ENCODE measurements around the gene RAB11FIP3.

The RAB11FIP3 gene

DNA sequence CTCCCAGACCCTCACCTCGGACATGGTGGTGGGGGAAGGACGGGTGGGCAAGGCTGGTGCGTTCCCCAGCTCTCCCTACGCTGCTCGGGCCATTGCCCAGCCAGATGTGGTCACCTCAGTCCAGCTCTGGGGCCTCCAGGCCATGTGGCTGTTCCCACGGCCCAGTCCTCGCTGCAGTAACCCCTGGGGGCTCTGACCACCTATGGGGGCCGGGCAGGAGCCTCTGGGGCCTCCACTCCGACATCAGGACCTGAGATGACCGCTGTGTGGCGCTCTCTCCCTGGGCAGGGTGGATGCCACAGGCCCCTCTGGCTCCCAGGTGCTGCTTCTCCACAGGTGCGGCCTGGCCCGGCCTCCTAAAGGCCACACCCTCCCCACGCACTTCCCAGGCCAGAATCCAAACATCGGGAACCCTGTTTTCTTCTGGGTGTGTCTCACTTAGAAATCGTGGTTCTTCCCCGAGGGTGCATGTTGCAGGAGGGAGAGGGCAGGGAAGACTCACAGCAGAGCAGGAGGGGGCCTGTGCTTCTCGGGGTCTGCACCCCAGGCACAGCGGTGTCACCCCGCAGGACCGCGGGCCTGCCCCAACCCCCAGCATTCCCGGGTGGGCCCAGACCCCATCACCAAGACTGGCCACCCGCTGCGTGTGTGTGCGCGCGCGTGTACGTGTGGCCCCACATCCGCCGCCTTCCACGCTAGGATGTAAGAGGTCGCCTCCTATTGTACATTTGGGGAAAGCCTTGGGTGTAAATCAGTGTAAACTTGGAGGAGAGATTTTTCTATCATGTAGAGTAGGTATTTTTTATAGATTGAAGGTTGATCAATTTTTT lies 96.1 kb downstream of the RAB11FIP3 start:
- Histone ChIP-seq H3K36me3 (ENCODE audit: insufficient read depth, low read length) (0 out of 2 replicates have a peak, but pooled peaks cover 4% of the 10 kb centered on the region), H3K4me1 (ENCODE audit: control insufficient read depth, insufficient read depth, low read length, unreplicated experiment) (peaks cover 23% of the 10 kb centered on the region), H3K79me2 (ENCODE audit: control insufficient read depth, insufficient read depth, low read length, unreplicated experiment) (peaks cover 17% of the 10 kb centered on the region), H3K27me3 (ENCODE audit: insufficient read depth, low read length) (no peaks in the 10 kb centered on the region), H3K27ac (ENCODE audit: low read depth, low read length) (no peak overlapping the region), H2AFZ (ENCODE audit: low read length, unreplicated experiment) (no peak overlapping the region), H3K4me3 (ENCODE audit: low read depth, low read length) (no peak overlapping the region)

DNA sequence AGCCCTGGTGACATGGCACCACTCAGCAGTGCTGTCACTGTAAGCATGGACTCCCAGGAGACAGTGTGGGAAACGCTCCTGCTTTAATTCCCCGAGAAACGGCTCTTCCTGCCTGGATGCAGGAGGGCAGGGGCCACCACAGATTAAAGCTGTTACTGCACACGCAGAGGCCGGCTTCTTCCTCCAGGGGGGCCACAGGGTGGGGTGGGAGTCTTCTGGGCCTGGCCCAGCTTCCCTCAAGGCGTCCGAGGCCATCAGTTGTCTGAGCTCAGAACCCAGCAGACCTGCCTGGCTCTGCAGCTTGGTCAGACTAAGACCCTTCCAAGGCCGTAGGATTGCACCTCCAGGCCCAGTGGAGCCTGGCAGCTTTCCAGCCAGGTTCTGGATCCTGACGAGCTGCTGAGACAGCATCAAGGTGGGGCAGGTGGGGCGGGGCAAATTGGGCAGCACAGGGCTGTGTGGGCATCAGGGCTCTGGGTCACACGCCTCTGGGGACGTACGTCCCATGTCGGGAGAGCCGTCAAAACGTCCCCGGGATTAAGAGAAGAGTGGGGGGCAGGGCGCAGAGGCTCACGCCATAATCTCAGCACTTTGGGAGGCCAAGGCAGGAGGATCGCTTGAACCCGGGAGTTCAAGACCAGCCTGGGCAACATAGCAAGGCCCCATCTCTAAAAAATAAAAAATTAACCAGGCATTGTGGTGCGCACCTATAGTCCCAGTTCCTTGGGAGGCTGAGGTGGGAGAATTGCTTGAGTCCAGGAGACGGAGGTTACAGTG lies 97.1 kb downstream of the RAB11FIP3 start:
- Histone ChIP-seq H3K36me3 (ENCODE audit: insufficient read depth, low read length) (0 out of 2 replicates have a peak, but pooled peaks cover 4% of the 10 kb centered on the region), H3K27me3 (ENCODE audit: insufficient read depth, low read length) (no peaks in the 10 kb centered on the region), H3K4me1 (ENCODE audit: control insufficient read depth, insufficient read depth, low read length, unreplicated experiment) (peaks cover 23% of the 10 kb centered on the region), H2AFZ (ENCODE audit: low read length, unreplicated experiment) (no peak overlapping the region), H3K4me3 (ENCODE audit: low read depth, low read length) (no peak overlapping the region), H3K27ac (ENCODE audit: low read depth, low read length) (no peak overlapping the region), H3K79me2 (ENCODE audit: control insufficient read depth, insufficient read depth, low read length, unreplicated experiment) (peaks cover 20% of the 10 kb centered on the region)

DNA sequence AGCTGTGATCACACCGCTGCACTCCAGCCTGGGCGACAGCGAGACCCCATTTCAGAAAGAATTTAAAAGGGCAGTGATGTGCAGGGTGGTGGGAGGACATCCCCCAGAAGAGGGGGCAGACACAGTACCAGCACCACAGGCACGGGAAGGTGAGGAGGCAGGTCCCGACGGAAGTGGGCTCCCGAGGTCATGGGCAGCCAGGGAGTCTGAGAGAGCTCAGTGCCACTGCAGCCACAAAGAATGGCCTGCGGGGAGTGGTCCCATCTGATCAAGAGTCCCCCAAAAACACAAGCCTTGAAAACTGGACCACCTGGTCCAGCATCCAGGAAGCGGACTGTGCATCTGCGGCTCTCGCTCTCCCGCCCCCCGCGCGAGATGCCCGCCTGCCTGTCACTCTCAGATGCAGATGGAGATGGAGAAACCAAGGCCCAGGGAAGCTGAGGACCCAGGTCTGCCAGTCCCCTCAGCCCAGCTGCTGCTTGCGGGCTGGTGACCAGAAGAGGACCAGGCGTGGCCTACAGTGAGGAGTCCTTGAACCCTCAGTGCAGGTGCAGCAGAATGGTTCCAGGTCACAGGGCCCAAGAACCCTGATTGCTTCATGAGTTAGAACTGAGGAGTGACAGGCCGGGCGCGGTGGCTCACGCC lies 97.8 kb downstream of the RAB11FIP3 start:
- Histone ChIP-seq H3K4me3 (ENCODE audit: low read depth, low read length) (no peak overlapping the region), H3K4me1 (ENCODE audit: control insufficient read depth, insufficient read depth, low read length, unreplicated experiment) (peaks cover 23% of the 10 kb centered on the region), H3K27ac (ENCODE audit: low read depth, low read length) (no peak overlapping the region), H3K36me3 (ENCODE audit: insufficient read depth, low read length) (0 out of 2 replicates have a peak, but pooled peaks cover 4% of the 10 kb centered on the region), H2AFZ (ENCODE audit: low read length, unreplicated experiment) (no peak overlapping the region), H3K27me3 (ENCODE audit: insufficient read depth, low read length) (no peaks in the 10 kb centered on the region), H3K79me2 (ENCODE audit: control insufficient read depth, insufficient read depth, low read length, unreplicated experiment) (peaks cover 21% of the 10 kb centered on the region)

DNA sequence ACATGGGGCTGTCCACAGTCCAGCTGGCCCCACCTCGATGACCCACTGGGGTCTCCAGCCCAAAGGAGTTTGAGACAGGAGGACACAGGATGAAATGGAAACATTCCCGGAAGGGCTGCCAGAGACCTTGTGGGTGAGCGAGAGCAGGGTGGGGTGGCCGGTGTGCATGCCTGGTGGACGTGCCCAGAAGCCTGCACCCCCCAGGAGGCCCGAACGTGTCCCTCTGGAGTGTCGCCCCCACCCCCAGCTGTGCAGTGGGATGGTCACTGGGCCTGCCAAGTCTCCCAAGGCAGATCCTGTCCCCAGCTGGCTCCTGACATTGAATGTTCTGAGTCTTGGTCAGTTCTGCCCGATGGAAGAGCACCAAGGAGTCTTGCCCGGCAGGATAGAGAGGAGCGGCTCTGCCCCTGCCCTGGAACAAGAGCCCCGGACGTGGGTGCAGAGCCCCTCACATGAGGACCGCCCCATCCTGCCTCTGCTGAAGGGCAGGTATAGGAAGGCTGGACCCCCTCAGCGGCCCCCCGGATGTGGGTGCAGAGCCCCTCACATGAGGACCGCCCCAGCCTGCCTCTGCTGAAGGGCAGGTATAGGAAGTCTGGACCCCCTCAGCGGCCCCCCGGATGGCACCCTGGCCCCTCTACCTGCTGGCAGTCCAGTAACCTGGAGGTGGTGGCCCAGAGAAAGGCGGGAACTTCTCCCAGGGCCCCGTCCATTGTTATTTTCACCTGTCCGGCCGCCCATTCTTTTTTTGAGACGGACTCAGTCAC lies 99.0 kb downstream of the RAB11FIP3 start:
- peaks cover 29% of the 10 kb centered on the region for H3K4me1 ChIP-seq (ENCODE audit: control insufficient read depth, insufficient read depth, low read length, unreplicated experiment)
- no peak overlapping the region for H3K27ac ChIP-seq (ENCODE audit: low read depth, low read length)
- H3K4me3 ChIP-seq (ENCODE audit: low read depth, low read length) = no peak overlapping the region
- H2AFZ ChIP-seq (ENCODE audit: low read length, unreplicated experiment) = no peak overlapping the region
- H3K36me3 ChIP-seq (ENCODE audit: insufficient read depth, low read length) = 0 out of 2 replicates have a peak, but pooled peaks cover 2% of the 10 kb centered on the region
- peaks cover 34% of the 10 kb centered on the region for H3K79me2 ChIP-seq (ENCODE audit: control insufficient read depth, insufficient read depth, low read length, unreplicated experiment)
- H3K27me3 ChIP-seq (ENCODE audit: insufficient read depth, low read length) = no peaks in the 10 kb centered on the region

DNA sequence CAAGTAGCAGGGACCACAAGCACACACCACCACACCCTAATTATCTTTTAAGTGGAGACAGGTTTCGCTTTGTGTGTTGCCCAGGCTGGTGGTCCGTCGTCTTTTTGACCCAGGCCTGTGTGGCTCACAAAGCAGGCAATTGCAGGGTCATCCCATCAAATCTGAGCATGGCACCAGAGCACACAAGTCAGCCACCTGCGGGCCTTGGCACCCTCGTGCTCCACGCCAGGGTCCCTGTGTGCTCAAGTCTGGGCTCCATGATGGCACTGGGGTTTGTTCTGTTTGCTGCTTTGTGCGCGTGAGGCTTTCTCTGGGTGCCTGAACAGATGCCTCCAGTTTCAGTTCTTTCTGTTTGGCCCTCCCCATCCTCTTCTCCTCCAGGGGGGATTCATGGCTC lies 99.7 kb downstream of the RAB11FIP3 start:
- Histone ChIP-seq H3K4me1 (ENCODE audit: control insufficient read depth, insufficient read depth, low read length, unreplicated experiment) (peaks cover 35% of the 10 kb centered on the region), H3K36me3 (ENCODE audit: insufficient read depth, low read length) (no peaks in the 10 kb centered on the region), H3K79me2 (ENCODE audit: control insufficient read depth, insufficient read depth, low read length, unreplicated experiment) (peaks cover 40% of the 10 kb centered on the region), H2AFZ (ENCODE audit: low read length, unreplicated experiment) (no peak overlapping the region), H3K27ac (ENCODE audit: low read depth, low read length) (peak overlapping the region; percentile 70), H3K4me3 (ENCODE audit: low read depth, low read length) (peak overlapping the region; percentile 46), H3K27me3 (ENCODE audit: insufficient read depth, low read length) (no peaks in the 10 kb centered on the region)

DNA sequence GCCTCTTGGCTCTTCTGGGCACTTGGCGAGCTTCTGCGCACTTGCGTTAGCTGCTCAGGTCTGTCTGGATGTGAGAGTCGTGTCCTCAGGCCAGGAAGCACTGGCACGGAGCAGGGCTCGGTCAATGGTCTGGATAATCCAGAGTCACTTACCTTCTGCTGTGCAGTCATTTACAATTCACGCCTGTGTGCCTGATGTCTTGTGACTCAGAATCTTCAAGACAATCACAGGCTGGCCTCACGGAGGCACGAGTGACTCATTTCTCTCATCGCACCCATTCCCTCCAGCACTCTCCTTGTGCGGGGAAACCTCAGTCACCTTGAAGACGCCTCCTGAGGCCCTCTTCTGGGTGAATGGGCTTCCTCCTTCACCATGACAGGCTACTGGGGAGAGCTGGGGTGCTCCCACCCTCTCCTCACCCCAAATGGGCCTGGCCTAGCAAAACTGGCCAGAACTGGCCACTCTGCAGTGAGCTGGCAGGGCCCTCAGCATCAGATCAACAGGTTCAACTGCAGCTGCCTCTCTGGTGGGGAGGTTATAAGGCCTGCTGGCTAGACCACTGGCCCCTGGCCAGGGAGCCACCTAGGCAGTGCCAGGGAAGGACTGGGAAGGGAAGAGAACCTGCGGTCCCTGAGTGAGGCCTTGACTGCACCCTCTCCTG lies 100.2 kb downstream of the RAB11FIP3 start:
- Histone ChIP-seq H3K27me3 (ENCODE audit: insufficient read depth, low read length) (no peaks in the 10 kb centered on the region), H3K4me3 (ENCODE audit: low read depth, low read length) (peak overlapping the region; percentile 83), H3K4me1 (ENCODE audit: control insufficient read depth, insufficient read depth, low read length, unreplicated experiment) (peaks cover 39% of the 10 kb centered on the region), H3K27ac (ENCODE audit: low read depth, low read length) (peak overlapping the region; percentile 70), H3K79me2 (ENCODE audit: control insufficient read depth, insufficient read depth, low read length, unreplicated experiment) (peaks cover 46% of the 10 kb centered on the region), H2AFZ (ENCODE audit: low read length, unreplicated experiment) (no peak overlapping the region), H3K36me3 (ENCODE audit: insufficient read depth, low read length) (no peaks in the 10 kb centered on the region)

DNA sequence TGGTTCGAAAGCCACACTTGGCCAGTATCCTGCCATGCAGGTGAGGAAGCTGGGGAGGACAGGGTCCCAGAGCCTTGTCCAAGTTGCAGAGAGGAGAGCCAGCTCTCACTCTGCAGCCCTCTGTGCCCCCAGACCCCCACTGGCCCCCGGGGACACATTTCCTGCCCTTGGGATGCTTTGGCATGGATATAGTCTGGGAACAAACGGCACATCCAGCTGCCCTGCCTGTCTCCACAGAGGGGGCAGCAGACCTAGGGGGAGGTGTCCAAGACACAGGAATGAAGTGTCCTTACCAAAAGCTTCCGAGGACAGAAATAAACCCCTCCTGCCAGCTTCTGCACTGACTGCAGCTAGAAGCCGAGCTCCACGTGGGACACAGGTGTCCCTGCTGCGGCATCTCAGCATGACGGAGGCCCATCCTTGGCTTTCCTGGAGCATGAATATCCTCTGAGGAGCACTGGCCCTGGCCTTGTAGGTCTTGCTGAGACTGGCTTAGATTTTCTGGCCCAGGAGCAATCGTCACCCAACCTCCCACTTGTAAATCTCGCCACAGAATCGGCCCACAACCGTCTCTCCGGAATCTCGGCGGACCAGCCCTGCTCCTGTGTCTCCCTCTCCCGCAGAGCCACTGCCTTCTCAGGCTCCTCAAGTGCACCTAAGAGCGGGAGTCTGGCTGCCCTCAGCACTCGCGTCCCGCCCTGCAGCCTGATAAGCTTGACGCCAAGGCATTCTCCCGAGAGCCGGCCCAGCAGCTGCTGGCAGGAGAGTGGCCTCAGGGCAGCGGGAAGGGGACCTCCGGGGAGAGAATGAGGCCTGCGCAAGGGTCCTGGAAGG lies 100.9 kb downstream of the RAB11FIP3 start:
- Histone ChIP-seq H3K79me2 (ENCODE audit: control insufficient read depth, insufficient read depth, low read length, unreplicated experiment) (peaks cover 53% of the 10 kb centered on the region), H3K4me3 (ENCODE audit: low read depth, low read length) (peak overlapping the region; percentile 83), H3K4me1 (ENCODE audit: control insufficient read depth, insufficient read depth, low read length, unreplicated experiment) (peaks cover 39% of the 10 kb centered on the region), H3K27me3 (ENCODE audit: insufficient read depth, low read length) (no peaks in the 10 kb centered on the region), H2AFZ (ENCODE audit: low read length, unreplicated experiment) (no peak overlapping the region), H3K27ac (ENCODE audit: low read depth, low read length) (peak overlapping the region; percentile 91), H3K36me3 (ENCODE audit: insufficient read depth, low read length) (no peaks in the 10 kb centered on the region)

DNA sequence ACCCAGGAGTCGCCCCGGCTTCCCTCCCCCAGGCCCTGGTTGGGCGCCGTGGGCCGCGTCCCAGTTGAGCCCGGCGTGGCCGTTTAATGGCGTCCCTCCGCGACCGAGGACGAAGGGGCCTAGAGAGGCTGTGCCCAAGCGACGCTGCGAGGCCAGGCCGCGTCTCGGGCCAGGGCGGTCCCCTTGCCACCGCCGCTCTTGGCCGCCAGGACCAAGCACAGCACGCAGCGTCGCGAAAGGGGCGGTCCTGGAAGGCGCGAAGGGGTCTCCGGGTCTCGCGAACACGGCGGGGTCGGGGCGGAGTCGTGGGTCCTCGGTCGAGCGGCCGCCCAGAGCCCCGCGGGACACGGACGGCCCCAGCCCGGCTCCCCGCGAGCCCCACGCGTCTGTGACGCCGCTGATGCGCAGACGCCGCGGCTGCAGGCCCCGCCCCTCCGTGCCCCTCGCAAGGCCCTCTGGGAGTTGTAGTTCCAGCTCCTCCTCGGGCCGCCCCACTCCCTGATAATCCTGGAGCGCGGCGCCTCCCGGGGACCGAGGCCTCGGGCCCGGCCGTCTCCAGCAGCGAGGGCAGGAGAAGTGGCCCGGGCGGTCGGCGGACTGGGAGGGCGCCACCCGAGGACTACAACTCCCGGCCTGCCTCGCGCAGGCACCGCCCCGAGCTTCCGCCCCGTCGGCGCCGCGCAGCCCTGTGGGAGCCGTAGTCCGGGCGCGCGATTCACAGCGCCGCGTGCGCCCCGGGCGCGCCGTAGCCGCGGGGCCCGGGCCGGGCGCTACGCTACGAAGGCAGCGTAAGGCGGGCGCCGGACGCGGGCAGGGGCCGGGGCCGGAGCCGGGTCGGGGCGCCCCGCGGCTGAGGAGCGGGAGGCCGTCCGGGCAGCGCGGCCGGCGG lies 101.8 kb downstream of the RAB11FIP3 start, which contains the start of gene CAPN15:
Gene CAPN15, plus strand, starts transcription at position 698 of the 889 bp plus-strand sequence. CDS start 19,127 bp downstream, outside the sequence.
- H2AFZ ChIP-seq (ENCODE audit: low read length, unreplicated experiment) = no peak within 1 kb of the TSS
- peak within 1 kb of the TSS; percentile 98 for H3K4me3 ChIP-seq (ENCODE audit: low read depth, low read length)
- no peaks in the 10 kb centered on the region for H3K36me3 ChIP-seq (ENCODE audit: insufficient read depth, low read length)
- no peaks in the 10 kb centered on the region for H3K27me3 ChIP-seq (ENCODE audit: insufficient read depth, low read length)
- H3K27ac ChIP-seq (ENCODE audit: low read depth, low read length) = peak within 1 kb of the TSS; percentile 91
- peaks cover 61% of the 10 kb centered on the region for H3K79me2 ChIP-seq (ENCODE audit: control insufficient read depth, insufficient read depth, low read length, unreplicated experiment)
- peaks cover 39% of the 10 kb centered on the region for H3K4me1 ChIP-seq (ENCODE audit: control insufficient read depth, insufficient read depth, low read length, unreplicated experiment)
